Measurements from ENCODE around the gene KRT2.
"Not testable (repeated sequence)": the region's sequence is repeated elsewhere in the genome, so short reads cannot be mapped to it uniquely, and the experiment has no call there.

Gene KRT2

DNA sequence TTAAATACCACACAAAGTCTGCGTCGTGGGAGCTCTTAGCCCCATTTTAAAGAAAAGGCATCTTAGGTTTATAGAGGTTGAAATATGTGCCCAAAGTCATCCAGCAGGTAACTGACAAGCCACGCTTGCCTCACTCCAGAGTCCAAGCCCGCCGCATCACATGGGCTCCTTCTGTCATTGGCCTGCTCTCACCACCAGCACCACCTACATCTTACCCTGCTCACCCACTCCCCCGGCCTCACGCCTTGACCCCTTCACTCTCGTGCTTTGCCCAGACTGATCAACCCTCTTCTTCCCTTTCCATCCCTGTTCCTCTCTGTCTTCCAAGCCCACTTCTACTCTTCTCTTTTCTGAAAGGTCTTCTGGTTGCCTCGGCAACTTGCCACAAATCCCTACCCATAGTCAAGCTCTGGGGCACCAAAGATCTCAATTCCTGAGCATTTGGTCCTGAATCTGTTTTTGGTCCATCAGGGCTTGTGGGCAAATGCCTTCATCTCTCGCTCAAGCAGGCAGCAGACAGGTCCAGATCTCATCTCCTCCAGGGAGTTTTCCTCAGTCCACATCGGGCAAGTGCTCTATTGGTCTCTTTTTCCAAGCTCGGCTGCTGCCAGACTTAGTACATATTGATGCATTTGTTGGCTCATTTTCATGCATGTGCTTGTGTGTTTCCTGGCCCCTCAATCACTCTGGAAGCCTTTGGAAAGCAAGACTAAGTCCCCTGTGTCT is 31.7 kb upstream of the KRT2 start:
- no peak for DNase-seq

DNA sequence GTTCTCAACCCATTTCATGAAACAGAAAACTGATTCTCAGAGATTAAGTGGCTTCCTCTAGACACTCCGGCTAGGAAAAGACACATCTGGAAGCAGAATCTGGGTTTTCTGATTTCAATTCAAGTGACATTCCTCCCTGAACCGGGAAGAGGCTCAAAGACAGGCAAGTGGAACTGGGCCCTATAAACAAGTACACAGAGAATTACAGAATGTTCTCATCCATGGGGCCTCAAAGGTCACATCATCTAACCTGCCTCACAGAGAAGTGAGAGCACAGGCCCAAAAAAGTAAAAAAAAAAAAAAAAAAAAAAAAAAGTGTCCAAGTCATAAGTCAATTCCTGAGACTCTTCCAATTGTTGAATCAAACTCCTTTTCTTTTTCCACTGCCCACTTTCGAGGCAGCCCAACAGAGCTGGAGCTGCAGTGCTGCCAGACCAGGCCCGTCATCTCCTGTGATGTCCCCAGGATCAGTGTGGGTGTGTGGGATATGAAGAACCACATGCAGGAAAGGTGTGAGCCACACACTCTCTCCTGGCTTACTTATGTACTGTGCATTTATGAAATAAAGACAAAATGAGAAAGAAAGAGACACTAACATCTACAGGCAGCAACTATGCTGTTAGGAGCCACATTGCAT is 31.0 kb upstream of the KRT2 start:
- DNase-seq: no peak

DNA sequence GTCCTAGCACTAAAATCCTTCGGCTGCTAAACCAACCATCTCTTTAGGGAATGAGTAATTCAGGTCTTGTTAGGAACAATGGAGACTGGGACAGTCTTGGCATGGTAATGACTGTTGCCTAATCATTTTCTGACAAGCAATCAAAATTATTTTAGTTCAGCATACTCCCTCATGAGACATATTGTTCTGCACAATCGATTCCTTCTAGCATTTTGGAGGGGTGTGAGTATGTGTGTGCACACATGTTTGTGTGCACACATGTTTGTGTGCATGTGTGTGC is 30.3 kb upstream of the KRT2 start:
- DNase-seq: no peak

- peak; percentile 9 for DNase-seq
These were observed 29.7 kb upstream of the KRT2 start for GRCh38 chr12:52681526-52682380.

DNA sequence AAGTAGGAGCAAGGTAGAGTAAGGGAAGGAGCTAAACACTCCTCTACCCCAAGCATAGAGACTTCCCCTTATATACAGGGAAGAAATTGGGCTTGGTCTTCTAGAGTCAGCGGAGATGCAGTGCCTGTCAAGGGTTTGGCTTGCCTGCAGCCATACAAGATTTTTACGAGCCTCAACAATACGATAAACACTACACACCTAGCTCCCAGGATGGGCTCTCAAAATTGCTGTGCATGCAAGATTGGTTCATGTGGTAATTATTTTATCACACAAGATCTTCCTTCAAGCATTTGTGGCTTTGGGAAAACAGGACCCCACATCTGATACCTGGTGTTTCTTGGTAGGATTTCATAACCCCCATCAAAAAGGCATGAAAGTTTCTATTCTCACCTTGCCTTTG is 28.4 kb upstream of the KRT2 start, which contains the start of gene KRT1:
Gene KRT1, minus strand, starts transcription at position 45 of the 400 bp plus-strand sequence. CDS start 59 bp downstream, outside the sequence.
- no peak for DNase-seq

DNA sequence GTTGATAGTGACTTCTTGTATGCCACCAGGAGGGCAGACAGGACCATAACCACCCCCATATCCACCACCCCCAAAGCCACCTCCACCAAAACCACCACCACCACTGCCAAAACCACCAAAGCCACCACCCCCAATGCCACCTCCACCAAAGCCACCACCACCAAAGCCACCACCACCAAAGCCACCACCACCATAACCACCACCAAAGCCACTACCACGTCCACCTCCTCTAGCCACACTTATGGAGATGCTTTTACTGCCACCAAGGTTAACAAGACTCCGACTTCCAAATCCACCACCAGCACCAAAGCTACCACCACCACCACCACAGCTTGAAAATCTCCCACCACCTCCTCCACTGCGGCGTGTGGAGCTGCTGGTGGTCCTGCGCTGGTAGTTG is 27.9 kb upstream of the KRT2 start:
- no peak for DNase-seq

DNA sequence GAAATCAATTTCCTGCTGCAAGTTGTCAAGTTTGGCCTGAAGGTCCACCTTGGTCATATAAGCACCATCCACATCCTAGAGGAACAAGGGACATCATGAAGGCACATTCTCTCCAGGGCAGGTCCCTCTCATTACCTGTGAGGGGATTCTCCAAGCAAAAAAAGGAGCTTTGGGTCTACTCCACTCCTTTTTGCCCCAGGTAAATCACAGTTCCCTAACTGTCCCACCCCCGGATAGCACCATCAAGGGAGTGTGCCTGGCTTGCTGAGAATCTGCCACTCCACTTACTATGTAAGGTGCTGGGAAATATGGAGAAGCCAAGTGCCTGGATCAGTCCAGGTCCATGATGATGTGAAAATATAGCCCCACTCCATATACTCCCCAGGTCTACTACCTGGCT is 25.7 kb upstream of the KRT2 start:
- no peak for DNase-seq

DNA sequence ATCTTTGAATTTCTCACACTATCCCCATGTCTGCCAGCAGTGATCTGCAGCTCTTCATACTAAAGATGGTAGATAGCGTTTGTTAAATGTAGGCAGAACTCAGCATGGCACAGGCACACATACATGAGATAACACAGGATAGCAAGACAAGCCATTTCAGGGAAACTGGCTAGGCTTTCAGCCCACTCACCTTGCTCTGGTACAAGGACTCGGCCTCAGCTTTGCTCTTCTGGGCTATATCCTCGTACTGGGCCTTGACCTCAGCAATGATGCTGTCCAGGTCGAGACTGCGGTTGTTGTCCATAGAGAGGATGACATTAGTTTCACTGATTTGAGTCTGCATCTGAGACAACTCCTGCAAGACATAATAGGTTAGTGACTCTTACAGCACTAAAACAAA is 25.1 kb upstream of the KRT2 start:
- DNase-seq: no peak

DNA sequence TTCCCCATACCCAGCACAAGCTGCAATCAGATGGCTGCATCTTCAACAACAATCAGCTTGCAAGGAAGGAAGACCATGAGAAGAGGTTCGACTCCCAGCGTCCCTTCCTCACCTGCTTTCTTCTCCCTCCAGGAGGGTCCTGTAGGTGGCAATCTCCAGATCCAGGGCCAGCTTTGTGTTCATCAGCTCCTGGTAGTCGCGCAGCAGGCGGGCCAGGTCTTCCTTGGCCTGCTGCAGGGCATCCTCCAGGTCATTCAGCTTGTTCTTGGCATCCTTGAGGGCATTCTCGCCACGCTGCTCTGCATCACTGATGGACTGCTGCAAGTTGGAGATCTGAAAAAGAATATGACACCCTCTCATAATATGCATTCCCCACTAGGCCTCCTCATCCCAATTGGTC is 24.2 kb upstream of the KRT2 start:
- no peak for DNase-seq

DNA sequence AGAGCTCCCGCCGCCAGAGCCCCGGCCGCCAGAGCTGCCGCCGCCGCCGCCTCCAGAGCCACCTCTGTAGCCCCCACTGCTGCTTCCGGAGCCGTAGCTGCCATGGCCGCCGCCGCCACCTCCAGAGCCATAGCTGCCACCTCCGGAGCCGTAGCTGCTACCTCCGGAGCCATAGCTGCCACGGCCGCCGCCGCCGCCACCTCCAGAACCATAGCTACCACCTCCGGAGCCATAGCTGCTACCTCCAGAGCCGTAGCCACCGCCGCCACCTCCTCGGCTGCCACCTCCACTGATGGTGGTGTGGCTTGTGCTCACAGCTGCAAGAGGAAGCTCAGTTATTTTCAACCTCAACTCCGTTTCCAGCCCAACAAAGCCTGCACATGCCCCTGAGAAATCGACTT is 23.3 kb upstream of the KRT2 start:
- DNase-seq: no peak

DNA sequence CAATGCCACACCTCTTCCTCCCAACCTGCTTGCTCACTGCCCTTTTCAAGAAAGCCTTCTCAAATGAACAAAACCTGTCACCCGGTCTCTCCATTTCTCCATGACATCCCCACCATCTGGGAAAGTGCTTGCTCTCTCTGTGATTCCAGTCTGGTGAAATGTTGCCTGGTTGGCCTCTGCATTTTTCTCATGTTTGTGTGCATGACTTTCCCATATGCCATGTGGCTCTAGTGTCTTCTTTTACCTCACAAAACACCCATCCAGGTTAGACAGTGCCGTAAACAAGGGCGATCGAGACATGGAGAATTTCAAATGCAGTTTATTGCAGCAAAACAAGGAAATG is 22.4 kb upstream of the KRT2 start:
- no peak for DNase-seq

DNA sequence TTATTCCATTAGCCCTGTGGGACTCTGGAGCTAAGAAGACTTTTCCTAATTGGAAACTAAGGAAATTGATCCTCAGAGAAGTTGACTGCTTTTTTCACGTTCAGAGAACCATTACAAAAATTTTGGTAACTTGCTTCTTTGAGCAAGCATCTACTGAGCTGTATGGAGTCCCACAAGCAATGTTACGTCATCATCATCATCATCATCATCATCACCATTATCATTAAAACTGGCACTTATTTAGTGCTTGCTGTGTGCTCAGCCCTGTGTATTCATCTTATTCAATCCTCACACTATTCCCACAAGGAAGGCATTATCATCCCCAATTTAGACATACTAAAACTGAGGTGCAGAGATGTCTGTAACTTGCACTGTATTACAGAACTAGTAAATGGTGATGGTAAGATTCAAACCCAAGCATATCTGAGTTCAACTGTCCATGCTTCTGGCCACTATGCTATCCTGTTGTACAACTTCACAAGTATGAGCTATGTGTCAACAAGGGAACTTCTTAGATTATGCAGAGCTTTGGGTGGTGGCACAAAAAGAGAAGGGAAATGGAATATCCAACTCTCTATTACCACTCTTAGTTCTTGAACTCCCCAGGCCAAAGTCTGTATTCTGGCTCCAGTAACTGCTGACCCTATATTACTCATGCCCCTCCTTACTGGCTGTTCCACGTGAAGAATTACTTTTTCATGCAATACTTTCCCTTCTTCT is 21.9 kb upstream of the KRT2 start:
- no peak for DNase-seq

DNA sequence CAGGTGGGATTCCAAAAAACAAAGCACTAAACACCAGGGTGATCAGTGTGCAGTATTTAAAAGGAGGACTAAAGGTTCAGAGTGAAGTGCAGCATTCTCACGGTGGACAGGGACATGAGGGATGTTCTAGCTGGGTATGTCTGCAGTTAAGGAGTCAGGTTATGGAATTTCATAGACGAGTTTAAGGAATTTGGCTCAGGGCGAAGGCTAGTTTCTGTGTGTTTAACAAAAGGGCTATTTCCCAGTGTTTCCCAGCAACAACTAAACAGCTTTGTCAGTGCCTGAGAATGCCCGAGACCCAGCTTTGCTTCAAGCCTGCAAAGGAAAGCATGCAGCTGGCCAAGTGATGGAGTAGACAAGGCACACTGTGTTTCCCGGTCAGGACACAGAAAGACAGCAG is 21.2 kb upstream of the KRT2 start:
- no peak for DNase-seq

DNA sequence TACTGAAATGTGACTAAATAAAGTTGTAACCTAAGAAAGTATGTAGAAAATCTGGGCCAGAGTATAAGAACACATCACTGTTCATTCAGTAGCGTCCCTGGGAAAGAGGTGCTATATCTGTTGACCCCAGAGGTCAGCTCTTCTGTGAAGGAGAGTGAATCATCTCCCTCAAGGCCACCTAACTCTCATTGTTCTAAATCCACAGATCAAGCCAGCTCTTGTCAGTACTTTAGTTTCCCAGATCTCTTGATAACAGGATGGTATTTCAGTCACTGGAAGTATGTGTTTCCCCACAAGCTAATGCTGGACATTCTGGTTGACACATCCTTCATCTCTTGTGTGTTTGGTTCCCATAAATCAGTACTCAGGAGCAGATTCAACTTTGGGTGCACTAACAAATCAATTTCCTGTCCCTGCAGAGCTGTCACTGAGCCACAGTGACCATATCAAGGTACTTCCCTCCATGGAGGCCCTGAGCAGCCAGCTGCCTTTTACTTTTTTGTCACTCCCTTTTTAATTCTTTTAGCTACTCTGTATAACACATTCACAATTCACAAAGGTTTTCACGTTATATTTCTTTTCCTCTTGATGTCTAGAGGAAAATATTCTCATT is 20.4 kb upstream of the KRT2 start:
- no peak for DNase-seq

DNA sequence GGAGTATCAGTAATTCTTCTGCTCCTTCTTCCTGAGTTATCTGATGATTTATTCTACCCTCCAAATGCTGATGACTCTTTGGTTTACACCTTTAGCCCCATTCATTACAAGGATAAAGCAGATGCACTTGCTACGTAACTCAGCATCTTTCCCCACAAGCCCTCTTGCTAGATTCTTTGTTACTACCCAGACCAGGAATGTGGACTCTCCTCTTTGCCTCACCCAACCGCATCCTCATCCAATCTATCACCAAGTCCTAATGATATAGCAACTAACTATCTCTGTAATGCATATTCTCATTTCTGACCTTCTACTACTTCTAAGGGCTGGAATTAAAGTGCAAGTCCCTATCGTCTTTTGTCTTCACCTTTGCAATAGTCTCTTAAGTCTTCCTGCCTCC is 18.9 kb upstream of the KRT2 start:
- DNase-seq: no peak

GRCh38 chr12:52670506-52670905 is 18.5 kb upstream of the KRT2 start:
- no peak for DNase-seq

GRCh38 chr12:52669941-52670340 is 17.9 kb upstream of the KRT2 start:
- not testable (repeated sequence) for DNase-seq

GRCh38 chr12:52669426-52669825 is 17.4 kb upstream of the KRT2 start:
- no peak for DNase-seq

- no peak for DNase-seq
These were observed 15.9 kb upstream of the KRT2 start for GRCh38 chr12:52667931-52668330.

DNA sequence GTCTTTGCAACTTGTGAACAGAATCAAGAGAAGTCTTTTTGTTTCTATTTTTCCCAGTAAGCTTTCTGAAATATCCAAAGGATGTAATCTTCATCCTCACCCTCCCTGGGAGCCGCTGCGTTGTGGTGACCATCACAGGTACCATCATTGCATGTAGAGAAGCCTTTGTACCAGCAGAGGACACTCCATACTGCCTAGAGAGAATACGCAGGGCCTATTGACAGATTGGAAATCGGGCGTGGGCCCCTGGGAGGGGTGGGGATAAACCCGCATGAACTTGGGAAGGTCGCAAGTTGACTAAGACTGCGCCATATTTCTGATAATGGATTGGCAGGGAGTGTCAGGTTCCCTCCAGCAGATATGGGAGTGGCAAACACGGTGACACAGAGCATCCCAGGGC is 15.5 kb upstream of the KRT2 start:
- DNase-seq: no peak

GRCh38 chr12:52666471-52666870 is 14.5 kb upstream of the KRT2 start:
- no peak for DNase-seq

DNA sequence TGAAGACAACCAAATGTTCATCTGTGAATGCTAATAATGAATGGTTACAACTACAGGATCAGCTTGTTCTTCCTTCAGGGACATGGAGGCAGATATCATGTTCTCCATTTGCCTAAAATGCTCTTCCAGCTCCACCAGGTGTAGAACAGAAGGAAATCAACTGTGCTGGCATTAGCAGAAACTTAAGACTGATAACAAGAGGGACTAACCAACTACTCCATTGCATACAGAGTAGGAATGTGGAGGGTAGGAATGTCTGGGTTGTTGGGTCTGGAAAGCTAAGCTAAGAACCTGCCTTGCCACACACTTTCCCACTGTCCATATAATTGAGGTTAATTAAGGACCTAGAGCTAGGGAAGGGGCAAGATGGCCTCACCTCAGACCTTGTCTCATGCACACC is 11.4 kb upstream of the KRT2 start:
- no peak for DNase-seq

DNA sequence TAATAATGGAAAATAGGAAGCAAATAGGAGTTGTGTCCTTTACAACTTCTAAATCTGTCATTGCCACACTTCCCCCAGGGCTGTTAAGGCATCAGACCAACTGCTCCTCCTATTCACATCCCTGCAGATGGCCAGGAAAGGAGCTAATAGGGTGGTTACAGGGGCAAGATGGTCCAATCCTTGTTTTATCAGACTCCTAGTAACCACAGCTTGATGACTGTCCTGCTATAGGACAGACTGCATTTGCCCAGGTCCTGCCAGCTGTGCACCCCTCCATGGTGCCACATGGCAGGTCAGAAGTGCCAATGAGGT is 10.9 kb upstream of the KRT2 start:
- DNase-seq: no peak
